GM21515 (cell line): Measurements from ENCODE around the gene NALCN.
A peak's percentile ranks its signal among the peaks of the same experiment; 100 is the strongest.

ENCODE experiments used
- ATAC-seq: cut with Tn5 transposase; IDR thresholded peaks from one replicate; pipeline ENCODE4 v1.9.1; 2021; ENCODE audit not compliant: unreplicated experiment

The NALCN gene

DNA sequence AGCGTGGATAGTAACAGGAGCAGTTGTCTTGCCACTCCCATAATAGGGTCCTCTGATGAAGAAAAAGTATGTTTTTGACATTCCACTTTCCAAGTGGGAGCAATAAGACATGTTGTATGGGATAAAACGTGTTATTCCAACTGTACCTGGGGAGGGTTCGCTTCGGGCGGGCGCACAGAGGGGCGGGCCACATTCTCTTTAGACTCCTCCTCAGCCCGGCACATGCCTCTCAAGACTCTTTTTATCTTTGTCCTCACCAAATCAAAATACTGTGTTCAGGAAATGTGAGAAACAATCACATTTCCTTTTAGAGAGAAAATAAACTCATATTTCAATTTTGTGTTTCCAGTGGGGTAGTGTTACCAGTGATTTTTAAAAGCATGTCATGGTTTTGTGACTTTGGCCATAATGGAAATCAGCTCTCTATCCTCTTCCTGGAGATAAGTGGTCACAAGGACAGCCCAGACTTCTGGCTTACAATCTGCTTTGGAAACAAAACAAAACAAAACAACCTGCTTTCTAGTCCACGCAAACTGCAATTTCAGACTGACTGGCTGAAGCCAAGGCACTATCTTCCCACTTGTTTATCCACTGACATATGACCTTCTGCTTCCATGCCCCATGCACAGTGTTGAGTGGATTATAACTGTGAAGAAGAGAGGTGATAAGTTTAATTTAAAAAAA, 276.1 kb downstream of the NALCN start:
- ATAC-seq, result no peak

DNA sequence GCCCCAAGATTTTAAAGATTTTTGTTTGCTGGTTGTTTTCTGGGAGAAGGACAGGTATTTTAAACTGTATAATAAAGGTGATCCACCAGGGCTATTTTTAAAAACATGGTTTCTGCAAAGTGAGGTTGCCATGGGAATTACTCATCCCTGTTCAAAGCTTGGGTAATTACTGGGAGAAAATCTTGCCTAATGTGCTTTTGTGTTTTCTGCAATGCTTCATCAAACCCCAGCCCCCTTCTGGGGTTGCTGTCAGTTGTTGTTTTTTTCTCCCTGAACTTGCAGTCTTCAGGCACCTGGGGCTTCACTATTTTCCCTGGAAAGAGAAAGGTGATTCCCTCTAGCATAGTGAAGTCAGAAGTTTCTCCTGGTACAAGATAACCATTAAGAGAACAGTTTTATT, 277.2 kb downstream of the NALCN start:
- ATAC-seq, result no peak

DNA sequence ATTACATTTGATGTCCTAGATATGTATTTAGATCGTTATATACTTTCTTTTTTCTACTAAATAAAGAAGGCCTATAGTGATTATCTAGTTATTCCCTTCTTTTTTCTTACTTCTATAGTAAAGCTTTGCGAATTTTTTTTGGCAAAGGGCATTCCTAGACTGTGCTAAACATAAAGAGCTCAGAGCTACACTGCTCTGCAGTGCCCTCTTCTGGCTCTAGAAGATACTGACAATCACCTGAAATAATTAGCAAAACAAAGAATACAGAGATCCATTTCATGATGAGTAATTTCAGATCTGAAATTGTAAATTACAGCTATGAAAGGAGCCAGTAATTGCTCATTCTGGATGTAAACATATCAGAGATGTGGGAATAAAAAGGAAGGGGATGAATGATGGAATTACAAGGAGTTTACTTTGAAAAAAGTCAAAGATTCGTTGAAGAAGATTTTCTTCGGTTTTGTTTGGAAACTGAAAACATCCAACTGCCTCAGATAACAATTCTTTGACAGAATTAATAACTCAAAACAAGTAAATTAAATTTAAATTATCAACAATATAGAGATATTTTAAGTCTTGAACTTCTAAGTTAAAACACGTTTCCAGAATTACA, 288.5 kb downstream of the NALCN start:
- peak; percentile 63 for ATAC-seq

DNA sequence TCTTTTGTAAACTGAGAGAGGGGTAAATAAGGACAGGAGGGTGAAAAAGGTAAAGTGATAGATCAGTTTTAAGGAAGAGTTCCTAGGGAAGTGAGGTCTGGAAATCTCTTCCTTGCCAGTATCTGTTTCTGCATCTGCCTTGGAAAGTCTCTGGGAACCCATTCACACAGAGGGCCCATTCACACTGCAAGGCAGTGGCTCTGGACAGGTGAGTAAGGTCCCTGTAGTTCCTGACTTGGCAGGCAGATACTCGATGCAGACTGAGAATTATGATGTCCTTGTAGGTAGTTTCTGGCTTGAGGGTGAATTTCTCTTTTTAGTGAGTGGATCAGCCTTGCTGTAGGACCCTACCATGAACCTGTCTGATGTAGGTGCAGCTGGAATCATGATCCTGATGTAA, 293.3 kb downstream of the NALCN start:
- no peak for ATAC-seq

DNA sequence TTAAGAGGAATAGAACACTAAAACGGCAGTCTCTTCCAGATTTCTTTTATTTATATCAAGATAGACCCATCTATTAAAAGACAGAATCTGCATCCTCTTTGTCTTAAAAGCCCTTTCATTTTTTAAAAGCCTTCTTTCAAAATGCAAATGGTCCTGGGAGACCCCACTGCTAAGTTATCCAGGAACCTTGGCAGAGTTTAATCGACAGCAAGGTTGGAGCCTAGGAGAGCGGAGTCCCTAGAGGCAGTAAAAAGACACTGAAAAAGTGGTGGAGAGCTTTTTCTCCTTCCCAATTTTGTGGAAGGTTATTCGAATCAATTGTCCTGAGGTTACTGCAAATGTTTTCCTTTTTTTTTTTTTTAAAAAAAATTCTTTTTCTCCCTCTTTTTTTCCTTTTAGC, 294.7 kb downstream of the NALCN start:
- ATAC-seq, result no peak

DNA sequence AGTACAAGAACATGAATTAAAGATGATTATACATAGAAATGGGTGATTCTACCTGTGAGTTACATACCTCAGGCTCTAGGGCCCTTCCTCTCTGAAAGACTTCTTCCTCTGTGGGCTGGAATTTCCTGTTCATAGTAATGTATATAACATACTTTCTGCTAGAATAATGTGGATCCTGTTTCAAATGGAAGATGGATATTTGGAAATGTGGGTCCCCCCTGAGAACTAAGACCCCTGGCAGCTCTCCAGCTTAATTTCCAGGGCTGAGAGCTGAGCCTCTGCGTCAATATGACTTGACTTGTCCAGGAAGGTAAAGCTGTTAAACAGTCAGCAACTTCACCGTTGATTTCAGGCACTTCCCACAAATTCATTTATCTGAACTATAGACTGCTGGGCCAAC, 296.3 kb downstream of the NALCN start:
- no peak for ATAC-seq

DNA sequence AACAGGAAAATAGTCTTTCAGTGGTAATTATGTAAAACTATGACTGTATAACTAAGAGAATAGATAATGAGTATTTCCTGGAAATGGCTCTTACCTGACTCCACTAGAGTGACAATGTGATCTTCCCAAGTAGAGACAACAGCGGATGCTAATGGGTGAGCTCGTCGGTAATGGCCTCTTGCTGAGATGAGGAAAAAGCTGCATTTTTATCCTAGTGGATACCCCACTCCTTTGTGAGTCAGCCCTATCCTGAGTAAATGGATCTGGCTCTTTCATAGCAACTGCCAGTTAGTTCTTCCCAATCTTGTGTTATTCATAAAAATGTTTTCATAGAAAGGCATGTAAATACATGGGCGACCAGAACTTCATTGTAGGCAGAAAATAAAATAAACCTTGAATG, 299.5 kb downstream of the NALCN start:
- ATAC-seq, result no peak

DNA sequence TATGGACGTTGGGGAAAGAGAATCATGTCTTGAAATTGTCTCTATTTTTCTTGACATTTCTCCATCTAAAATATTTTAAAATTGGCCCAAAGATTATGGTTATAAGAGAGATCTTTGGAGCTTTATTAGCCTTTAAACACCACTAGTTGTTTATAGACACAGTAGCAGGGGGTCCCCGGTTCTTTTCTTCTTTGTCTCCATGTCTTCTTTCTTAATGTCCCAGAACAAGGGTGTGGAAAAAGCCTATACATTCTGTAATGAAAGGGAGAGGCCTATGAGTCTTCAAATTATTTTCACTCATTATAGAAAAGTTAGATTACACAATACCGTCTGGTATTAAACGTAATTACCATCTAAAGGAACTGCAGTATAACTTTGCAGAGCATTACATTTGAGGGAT, 300.0 kb downstream of the NALCN start:
- ATAC-seq, result no peak

DNA sequence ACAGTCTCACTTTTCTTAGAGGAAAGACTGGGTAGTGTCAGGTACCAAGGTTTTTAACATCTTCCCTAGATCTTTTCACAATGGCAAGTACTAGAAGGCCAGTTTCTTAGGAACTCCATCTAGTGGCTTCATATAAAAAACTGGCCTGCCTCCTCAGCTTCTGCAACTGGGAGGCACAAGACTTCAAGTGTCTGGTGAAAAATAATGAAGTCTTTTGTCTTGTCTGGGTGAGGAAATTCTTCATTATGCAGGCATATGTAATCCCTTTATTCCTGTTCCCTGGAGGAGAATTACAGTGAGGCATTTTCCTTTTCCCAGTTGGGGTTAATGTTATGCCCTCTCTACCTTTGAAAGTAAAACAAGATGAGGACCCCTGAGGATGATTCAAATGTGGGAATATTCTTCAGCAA, 300.5 kb downstream of the NALCN start:
- no peak for ATAC-seq

DNA sequence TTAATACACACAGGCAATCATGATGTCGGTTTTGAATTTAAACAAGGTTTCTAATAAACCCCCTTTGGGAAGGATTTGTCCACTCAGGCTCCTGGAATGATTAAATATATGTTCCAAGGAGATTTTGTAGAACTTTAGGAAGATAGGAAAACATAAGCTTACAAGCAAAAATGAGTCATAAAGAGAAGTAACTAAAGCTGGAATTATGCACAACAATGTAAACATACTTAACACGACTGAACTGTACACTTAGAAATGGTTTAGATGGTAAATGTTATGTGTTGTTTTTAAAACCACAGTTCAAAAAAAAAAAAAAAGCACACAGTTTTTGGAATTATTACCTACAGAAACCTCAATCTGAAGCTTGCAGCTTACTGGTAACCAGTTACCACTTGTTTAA, 304.4 kb downstream of the NALCN start:
- ATAC-seq, result no peak

DNA sequence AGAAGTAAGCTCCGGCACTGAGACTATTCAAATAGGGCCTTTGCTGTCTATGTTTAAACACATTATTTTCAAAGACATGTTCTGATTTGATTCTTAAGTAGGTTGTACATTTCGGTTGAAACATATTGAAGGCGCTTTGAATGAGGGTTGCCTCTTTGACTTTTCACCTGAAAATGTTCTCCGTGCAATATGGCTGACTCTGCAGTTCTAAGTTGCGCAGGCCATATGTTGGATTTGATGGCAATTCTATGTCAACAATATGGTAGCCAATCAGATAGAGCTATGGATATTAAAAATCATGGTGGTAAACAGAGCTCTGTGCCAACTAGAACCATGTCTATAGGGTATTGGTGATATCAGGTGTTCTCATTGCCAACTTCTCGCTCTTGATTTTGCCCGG, 307.3 kb downstream of the NALCN start:
- ATAC-seq, result no peak

DNA sequence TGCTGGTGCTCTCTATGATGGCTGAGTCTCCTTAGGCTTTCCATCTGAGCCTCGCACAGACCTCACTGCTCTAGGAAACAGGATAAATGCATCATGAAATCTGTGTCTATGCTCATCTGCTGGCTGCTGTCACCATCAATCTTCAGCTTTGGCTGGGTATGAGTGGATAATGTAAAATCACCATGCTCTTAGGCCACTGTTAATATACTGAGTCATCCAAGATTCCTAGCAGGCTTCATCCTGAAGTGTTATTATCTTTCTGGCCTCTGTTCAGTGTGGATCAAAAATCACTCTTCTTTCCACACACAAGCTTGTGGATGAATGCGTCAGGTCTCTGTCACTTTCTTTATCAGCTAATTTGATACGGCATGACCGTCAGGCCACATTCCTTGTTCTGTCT, 317.4 kb downstream of the NALCN start:
- ATAC-seq, result no peak

DNA sequence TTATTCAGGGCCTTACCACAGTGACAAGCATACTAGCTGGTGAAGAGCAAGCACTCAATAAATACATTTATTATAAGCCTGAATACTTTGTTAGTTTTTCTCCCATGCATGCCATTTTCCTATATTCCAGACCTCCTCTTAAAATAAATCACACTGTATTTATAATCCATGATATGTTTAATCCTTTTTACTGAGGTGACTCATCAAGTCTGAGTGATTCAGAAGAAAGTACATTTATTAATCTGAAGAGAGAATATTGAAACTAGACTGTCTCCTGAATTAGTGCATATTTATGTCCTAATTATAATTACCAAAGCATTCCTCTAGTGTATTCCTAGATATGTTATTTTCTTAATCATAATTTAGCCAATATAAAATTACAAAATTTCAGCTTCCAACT, 323.3 kb downstream of the NALCN start:
- ATAC-seq, result no peak

DNA sequence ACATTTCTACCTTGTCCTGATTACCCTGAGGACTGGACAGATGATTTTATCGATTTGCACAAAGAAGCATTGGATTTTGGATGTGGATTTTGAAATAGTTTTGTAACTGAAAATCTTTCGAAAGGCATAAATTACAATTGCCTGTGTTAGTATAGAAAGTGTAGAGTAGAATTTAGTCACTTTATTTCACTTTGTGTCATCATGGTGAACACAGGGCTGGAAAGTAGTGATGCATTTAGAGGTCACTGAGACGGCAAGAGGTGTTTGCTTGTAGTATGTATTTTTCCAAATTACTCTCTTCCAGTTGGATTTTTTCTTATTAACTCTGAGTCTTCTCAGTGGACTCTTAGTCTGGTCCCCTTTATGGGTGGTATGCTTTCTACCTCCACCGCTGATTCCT, 326.0 kb downstream of the NALCN start:
- ATAC-seq, result no peak

DNA sequence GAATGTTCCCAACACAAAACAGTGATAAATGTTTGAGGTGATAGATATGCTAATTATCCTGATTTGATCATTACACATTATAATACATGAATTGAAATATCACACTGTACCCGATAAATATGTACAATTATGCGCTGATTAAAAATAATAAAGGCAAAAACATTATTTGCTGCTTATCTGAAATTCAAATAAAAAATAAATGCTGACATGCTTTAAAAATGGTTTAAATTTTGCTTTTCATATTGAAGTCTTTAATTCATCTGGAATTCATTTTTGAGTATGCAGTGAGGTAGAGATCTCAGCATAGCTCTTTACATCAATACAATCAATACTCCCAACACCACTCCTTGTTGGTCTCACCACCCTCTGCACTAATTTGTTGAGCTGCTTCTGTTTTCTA, 330.8 kb downstream of the NALCN start:
- no peak for ATAC-seq

DNA sequence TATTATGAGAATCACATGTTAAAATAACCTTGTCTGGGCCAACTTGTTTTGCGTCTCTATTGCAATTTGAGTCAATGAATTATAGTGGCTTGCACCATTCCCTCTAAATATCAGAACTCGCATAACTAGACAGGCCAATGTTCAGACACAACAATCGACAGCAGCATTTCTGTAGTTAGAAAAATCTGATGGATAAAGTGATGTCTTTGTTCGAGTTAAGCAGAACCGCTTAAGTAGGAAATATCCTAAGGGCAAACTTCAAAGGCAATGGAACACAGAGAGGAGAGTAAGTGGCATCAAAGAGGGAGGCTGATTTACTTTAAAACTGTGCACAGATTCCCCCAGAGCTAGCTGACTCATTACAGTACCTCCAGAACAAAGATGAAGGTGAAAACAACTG, 333.9 kb downstream of the NALCN start:
- no peak for ATAC-seq

DNA sequence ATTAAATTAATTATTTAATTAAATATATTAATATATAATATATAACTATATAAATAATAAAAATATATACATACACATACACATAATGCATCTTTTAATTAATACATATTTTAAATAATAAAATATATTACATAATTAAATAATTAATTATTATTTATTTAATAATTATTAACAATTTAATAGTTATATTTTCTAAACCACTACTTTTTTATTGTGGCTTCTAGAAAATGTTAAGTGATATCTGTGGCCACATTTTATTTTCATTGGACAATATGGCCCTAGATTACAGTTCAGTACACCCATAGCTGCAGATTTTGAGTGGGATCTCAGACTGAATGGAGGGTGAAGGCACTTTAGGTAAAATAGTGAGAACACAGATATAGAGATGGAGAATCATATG, 335.7 kb downstream of the NALCN start:
- no peak for ATAC-seq

DNA sequence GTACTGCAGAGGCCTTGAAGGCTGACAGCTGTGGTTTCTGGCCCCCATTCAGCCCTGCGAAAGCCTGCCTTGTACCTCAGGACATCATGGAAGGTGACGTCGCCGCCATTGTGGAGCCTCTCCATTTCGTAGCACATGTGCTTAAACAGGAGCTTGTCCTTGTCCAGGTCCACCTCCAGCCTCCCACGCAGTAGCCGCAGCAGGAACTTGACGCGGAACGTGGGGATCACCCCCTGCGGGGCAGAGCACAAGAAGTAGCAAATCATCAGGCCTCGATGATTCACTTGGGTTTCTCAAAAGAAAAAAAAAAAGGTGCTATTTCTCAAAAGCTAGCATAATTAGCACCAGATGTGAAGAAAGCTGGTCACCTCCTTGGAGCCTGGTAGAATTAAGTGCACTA, 351.0 kb downstream of the NALCN start:
- no peak for ATAC-seq

DNA sequence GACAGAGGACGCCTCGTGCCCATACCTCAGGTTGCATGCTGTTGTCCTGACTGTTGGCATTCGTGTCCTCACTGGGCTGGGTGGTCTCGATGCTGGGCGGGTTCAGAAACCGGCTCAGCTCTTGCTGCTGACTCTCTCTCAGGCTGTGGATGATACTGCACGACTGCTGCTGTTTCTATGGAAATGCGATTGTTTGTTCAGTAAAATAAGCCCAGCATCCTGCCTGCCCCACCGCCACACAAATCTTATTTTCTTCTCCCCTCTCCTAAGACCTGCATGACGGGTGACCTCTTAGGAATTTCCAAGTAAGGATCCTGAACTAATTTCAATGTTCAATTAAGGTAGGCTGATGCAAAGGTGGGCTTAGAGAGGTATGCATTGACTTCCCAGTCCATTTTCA, 356.5 kb downstream of the NALCN start:
- no peak for ATAC-seq

DNA sequence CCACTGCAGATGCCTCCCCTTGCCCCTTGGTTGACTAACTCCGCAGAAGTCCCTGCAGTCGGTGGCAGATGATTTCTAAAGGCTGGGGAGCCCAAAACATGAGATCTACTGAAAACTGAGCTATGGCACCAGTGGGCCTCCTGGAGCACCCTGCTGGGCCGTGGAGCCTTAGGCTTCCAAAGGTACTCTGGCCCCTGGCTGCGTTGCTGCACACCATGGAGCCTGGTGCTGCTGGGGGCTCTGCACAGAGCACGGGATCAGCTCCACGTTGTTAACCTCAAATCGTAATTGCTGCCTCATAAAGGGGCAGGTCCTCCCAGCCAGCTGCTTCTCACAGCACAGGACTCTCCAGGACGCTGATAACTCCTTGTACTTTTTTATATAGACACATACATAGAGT, 357.5 kb downstream of the NALCN start:
- no peak for ATAC-seq

DNA sequence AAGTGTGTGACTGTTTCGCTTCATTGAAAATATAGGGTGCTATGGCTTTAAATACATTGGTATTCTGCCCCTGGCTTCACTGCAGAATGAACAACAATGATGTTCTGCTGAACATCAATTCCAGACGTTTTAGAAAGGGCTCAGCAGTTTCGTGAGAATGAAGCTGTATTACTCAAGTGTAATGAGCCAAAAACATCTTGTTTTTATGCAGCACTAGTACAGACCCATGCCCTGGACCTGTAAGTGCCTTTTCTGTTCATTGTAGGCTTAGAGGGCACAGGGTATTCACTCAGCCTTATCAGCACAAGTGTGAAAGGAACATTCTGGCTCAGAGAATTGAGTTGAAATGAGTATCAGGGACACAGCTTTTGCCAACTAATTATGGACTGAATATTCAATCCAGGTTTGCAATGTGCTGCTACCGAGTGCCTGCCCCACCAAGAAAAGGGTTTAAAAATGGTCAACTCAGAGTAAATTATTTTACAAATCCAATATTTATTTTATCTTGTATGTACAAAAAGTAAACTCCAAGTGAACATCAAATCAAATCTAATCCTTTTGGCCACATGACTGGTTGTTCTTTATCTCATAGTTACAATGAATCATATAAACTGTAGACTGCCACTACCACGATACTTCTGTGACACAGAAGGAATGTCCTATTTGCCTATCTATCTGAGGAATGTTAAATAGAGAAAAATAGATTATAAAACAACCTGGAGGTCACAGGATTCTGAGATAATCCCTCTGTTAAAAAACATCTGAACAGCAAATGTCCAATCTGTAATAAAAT, 362.8 kb downstream of the NALCN start:
- ATAC-seq, result no peak

DNA sequence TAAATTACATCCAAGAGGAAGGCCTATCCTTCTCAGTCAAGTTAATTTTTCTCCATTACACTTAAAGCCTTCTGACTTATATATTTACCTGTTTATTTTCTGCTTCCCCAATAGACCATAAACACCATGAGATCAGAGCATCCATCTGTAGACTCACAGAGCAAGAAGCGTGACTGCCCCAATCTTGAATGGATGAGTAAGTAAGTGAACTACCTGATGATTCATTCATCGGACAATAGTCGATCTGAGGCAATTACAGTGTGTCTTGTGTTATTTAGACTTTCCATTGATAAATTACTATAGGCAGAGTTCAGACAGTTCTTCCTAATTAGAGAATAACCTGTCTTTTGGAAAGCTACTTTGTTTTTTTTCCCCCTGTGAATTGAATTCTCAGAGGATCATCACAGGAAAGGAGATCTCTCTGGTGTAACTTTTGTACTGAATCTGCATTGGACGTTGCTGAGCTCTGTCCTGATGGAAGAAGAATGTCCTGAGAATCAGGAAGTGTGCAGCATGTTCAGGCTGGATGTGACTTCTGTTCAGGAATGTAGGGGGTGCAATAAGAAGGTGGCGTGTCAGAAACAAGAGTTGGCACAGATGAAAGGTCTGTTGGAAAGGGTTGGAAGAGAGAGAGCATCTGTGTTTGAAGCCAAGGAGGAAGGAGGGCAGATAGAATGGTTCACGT, 367.0 kb downstream of the NALCN start:
- no peak for ATAC-seq
